ENCODE measurements around the gene TXNDC16. TPM values are rescaled to one million over a fixed set of nuclear protein-coding genes. Genes with fewer than 3 reads are reported as not detected.

Gene TXNDC16
- total RNA-seq, 1 experiment from 2014 or later: 10.9 TPM

GRCh38 chr14:52446355-52446754 lies 106.0 kb downstream of the TXNDC16 start:
- ChIA-PET CTCF (no interaction called here), POLR2A (no interaction called here)
- Mint-ChIP-seq H3K27me3 (ENCODE audit: low read depth) (no peaks in the 10 kb centered on the region; the same call in 1 of the 2 replicates), H3K27ac (no peak overlapping the region), H3K9me3 (no peaks in the 10 kb centered on the region; the same call in 1 of the 2 replicates), H3K4me1 (no peaks in the 10 kb centered on the region), H3K4me3 (no peak overlapping the region), H3K36me3 (peaks cover 2% of the 10 kb centered on the region; the same call in 1 of the 2 replicates)
- DNase-seq (ENCODE audit: low spot score) (no peak), ATAC-seq (no peak)
- TF ChIP-seq SOX15 (CRISPR knock-in tag; IDR thresholded peaks at IDR 0.05) (no peak), HMGA2 (CRISPR knock-in tag; IDR thresholded peaks at IDR 0.05) (no peak), ERG (CRISPR knock-in tag; IDR thresholded peaks at IDR 0.05) (no peak), JAZF1 (CRISPR knock-in tag; IDR thresholded peaks at IDR 0.05) (no peak), TEAD4 (CRISPR knock-in tag; IDR thresholded peaks at IDR 0.05) (no peak), ZNF263 (CRISPR knock-in tag; IDR thresholded peaks at IDR 0.05; ENCODE audit: low read depth) (no peak), ZNF138 (CRISPR knock-in tag; conservative IDR thresholded peaks at IDR 0.05) (no peak), ATF6 (CRISPR knock-in tag; IDR thresholded peaks at IDR 0.05) (no peak), GABPB1 (CRISPR knock-in tag; IDR thresholded peaks at IDR 0.05) (no peak), ZNF423 (CRISPR knock-in tag; IDR thresholded peaks at IDR 0.05) (no peak), ATF1 (CRISPR knock-in tag; IDR thresholded peaks at IDR 0.05) (no peak), SMAD4 (CRISPR knock-in tag; IDR thresholded peaks at IDR 0.05) (no peak)
- TF ChIP-seq, protein P1, sequence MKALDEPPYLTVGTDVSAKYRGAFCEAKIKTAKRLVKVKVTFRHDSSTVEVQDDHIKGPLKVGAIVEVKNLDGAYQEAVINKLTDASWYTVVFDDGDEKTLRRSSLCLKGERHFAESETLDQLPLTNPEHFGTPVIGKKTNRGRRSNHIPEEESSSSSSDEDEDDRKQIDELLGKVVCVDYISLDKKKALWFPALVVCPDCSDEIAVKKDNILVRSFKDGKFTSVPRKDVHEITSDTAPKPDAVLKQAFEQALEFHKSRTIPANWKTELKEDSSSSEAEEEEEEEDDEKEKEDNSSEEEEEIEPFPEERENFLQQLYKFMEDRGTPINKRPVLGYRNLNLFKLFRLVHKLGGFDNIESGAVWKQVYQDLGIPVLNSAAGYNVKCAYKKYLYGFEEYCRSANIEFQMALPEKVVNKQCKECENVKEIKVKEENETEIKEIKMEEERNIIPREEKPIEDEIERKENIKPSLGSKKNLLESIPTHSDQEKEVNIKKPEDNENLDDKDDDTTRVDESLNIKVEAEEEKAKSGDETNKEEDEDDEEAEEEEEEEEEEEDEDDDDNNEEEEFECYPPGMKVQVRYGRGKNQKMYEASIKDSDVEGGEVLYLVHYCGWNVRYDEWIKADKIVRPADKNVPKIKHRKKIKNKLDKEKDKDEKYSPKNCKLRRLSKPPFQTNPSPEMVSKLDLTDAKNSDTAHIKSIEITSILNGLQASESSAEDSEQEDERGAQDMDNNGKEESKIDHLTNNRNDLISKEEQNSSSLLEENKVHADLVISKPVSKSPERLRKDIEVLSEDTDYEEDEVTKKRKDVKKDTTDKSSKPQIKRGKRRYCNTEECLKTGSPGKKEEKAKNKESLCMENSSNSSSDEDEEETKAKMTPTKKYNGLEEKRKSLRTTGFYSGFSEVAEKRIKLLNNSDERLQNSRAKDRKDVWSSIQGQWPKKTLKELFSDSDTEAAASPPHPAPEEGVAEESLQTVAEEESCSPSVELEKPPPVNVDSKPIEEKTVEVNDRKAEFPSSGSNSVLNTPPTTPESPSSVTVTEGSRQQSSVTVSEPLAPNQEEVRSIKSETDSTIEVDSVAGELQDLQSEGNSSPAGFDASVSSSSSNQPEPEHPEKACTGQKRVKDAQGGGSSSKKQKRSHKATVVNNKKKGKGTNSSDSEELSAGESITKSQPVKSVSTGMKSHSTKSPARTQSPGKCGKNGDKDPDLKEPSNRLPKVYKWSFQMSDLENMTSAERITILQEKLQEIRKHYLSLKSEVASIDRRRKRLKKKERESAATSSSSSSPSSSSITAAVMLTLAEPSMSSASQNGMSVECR (CRISPR knock-in tag; IDR thresholded peaks at IDR 0.05; ENCODE audit: borderline replicate concordance): no peak
- TF ChIP-seq, protein P2, sequence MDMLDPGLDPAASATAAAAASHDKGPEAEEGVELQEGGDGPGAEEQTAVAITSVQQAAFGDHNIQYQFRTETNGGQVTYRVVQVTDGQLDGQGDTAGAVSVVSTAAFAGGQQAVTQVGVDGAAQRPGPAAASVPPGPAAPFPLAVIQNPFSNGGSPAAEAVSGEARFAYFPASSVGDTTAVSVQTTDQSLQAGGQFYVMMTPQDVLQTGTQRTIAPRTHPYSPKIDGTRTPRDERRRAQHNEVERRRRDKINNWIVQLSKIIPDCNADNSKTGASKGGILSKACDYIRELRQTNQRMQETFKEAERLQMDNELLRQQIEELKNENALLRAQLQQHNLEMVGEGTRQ (CRISPR knock-in tag; IDR thresholded peaks at IDR 0.05): no peak
- TF ChIP-seq, protein P3, sequence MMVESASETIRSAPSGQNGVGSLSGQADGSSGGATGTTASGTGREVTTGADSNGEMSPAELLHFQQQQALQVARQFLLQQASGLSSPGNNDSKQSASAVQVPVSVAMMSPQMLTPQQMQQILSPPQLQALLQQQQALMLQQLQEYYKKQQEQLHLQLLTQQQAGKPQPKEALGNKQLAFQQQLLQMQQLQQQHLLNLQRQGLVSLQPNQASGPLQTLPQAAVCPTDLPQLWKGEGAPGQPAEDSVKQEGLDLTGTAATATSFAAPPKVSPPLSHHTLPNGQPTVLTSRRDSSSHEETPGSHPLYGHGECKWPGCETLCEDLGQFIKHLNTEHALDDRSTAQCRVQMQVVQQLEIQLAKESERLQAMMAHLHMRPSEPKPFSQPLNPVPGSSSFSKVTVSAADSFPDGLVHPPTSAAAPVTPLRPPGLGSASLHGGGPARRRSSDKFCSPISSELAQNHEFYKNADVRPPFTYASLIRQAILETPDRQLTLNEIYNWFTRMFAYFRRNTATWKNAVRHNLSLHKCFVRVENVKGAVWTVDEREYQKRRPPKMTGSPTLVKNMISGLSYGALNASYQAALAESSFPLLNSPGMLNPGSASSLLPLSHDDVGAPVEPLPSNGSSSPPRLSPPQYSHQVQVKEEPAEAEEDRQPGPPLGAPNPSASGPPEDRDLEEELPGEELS (CRISPR knock-in tag; IDR thresholded peaks at IDR 0.05): no peak
- TF ChIP-seq, protein P4, sequence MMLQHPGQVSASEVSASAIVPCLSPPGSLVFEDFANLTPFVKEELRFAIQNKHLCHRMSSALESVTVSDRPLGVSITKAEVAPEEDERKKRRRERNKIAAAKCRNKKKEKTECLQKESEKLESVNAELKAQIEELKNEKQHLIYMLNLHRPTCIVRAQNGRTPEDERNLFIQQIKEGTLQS (CRISPR knock-in tag; conservative IDR thresholded peaks at IDR 0.05): no peak
- TF ChIP-seq, protein P5, sequence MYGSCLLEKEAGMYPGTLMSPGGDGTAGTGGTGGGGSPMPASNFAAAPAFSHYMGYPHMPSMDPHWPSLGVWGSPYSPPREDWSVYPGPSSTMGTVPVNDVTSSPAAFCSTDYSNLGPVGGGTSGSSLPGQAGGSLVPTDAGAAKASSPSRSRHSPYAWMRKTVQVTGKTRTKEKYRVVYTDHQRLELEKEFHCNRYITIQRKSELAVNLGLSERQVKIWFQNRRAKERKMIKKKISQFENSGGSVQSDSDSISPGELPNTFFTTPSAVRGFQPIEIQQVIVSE (CRISPR knock-in tag; IDR thresholded peaks at IDR 0.05; ENCODE audit: borderline replicate concordance): no peak
- TF ChIP-seq, protein P6, sequence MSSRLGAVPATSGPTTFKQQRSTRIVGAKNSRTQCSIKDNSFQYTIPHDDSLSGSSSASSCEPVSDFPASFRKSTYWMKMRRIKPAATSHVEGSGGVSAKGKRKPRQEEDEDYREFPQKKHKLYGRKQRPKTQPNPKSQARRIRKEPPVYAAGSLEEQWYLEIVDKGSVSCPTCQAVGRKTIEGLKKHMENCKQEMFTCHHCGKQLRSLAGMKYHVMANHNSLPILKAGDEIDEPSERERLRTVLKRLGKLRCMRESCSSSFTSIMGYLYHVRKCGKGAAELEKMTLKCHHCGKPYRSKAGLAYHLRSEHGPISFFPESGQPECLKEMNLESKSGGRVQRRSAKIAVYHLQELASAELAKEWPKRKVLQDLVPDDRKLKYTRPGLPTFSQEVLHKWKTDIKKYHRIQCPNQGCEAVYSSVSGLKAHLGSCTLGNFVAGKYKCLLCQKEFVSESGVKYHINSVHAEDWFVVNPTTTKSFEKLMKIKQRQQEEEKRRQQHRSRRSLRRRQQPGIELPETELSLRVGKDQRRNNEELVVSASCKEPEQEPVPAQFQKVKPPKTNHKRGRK (CRISPR knock-in tag; IDR thresholded peaks at IDR 0.05; ENCODE audit: borderline replicate concordance): no peak
